Activated CD8-positive, alpha-beta T cell treated with anti-CD3 and anti-CD28 coated beads for 36 hours (primary cell): Measurements from ENCODE around the gene PHC3. TPM values are rescaled to one million over a fixed set of nuclear protein-coding genes. Genes with fewer than 3 reads are reported as not detected.

Experiments
- ATAC-seq: fragments of 200-7000 bp; cut with Tn5 transposase; one replicate; pipeline ENCODE4 v1.10.0; 2021; ENCODE audit warnings: mild to moderate bottlenecking, moderate library complexity
- CTCF ChIA-PET: fragments of 350-600 bp; sonication (Branson Sonifier 250); formaldehyde crosslinking; loops from one replicate; lab custom pipeline; 2021; ENCODE audit warnings: antibody characterized with exemption; lab: Charles Lee
- POLR2A ChIA-PET: fragments of 350-600 bp; sonication (Branson Sonifier 250); formaldehyde crosslinking; loops from one replicate; lab custom pipeline; 2021; ENCODE audit warnings: antibody characterized with exemption; lab: Charles Lee
- DNase-seq: peaks from one replicate; pipeline ENCODE4 v3.0.0-alpha.2; 2020
- H3K27ac Mint-ChIP-seq: one replicate; pipeline ENCODE4 v1.8.0; 2021; ENCODE audit warnings: mild to moderate bottlenecking, mixed read lengths
- H3K27me3 Mint-ChIP-seq: one replicate; pipeline ENCODE4 v1.8.0; 2021; ENCODE audit warnings: mixed read lengths
- H3K36me3 Mint-ChIP-seq: one replicate; pipeline ENCODE4 v1.8.0; 2021; ENCODE audit warnings: low read depth, mixed read lengths
- H3K4me1 Mint-ChIP-seq: one replicate; pipeline ENCODE4 v1.8.0; 2021; ENCODE audit warnings: low read depth, mixed read lengths
- H3K4me3 Mint-ChIP-seq: one replicate; pipeline ENCODE4 v1.8.0; 2021; ENCODE audit warnings: mild to moderate bottlenecking, moderate library complexity, mixed read lengths
- H3K9me3 Mint-ChIP-seq: one replicate; pipeline ENCODE4 v1.8.0; 2021; ENCODE audit warnings: mixed read lengths
- CTCF ChIP-seq: fragments of 200-600 bp; IDR thresholded peaks from one replicate; pipeline ENCODE4 v1.8.0; 2022; ENCODE audit warnings: antibody characterized with exemption, mild to moderate bottlenecking
- intact Hi-C: fragments of 100-400 bp; cut with micrococcal nuclease; formaldehyde crosslinking; loops from one replicate; pipeline ENCODE4 v1.10.0; 2022
- total RNA-seq, 2 experiments: library from RNA; stranded (reverse); gene quantifications; one replicate each; pipeline ENCODE4 v1.2.3, GENCODE V29; 2021

Gene PHC3
- total RNA-seq, 2 experiments from 2014 or later: 50.1 to 53.0 TPM

DNA sequence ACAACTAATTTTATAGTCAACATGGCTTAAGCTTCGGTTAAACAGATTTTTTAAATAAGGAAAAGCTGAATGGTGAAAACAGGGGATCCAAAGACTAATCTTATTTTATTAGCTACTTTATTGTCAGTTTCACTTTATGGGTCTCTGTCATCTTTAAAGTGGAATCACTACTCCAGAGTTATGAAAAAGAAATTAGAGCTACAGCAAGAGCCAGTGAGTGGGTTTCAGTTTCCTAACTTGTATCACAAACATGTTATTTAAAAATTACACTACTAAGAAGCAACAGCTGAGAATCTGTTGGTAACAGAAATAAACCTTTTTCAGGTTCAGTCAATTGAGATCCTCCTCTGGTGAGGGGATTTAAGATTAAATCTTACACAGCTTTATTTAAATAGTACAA, 10.0 kb downstream of the PHC3 start:
- H3K27ac Mint-ChIP-seq: peak overlapping the region; percentile 73

DNA sequence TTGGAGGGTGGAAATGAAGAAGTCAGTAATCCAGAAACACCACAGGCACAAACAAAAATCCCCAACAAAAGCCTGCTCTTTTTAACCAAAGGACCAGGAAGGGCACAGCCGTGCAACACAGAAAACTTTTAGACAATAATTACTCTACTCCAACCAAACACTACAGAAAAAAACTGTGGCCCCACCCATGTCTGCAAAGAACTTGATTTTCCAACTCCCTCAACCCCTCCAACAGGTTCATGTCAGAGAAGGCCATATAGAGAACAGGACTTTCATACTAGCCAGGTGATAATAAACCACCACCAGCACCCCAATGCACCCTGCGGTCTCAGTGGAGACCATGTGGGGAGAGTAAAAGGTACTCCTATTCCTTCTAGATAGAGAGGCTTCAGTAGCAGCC, 16.8 kb downstream of the PHC3 start:
- DNase-seq (no peak), ATAC-seq (no peak)
- Mint-ChIP-seq H3K4me3 (no peak overlapping the region), H3K4me1 (peaks cover 57% of the 10 kb centered on the region), H3K27me3 (no peaks in the 10 kb centered on the region), H3K36me3 (peaks cover 71% of the 10 kb centered on the region), H3K27ac (peak overlapping the region; percentile 74), H3K9me3 (peaks cover 6% of the 10 kb centered on the region)
- intact Hi-C loops: no loop called here
- TF ChIP-seq CTCF: no peak
- POLR2A ChIA-PET: interaction anchor here (1.1 kb wide), 1 partner anchor 11 kb away, joined by 4 read pairs; no protein-coding TSS in a partner anchor
- CTCF ChIA-PET: interaction anchor here (1.0 to 1.3 kb wide), 2 partner anchors 8 to 19 kb away, joined by 3 to 5 read pairs; no protein-coding TSS in a partner anchor

More for the DNA sequence above, 10.0 kb downstream of the PHC3 start:
- Mint-ChIP-seq H3K9me3 (no peaks in the 10 kb centered on the region), H3K4me3 (peak overlapping the region; percentile 35), H3K4me1 (peaks cover 57% of the 10 kb centered on the region), H3K36me3 (peaks cover 52% of the 10 kb centered on the region), H3K27me3 (no peaks in the 10 kb centered on the region)
- POLR2A ChIA-PET: interaction anchor here (0.6 to 1.8 kb wide), 5 partner anchors 9 to 399 kb away, joined by 3 to 9 read pairs (median 4); partner anchors contain the start of gene PHC3
- DNase-seq (no peak), ATAC-seq (peak; percentile 75)
- intact Hi-C loops: no loop called here
- CTCF ChIA-PET: interaction anchor here (1.0 to 1.7 kb wide), 8 partner anchors 7 to 78 kb away, joined by 3 to 4 read pairs (median 3); no protein-coding TSS in a partner anchor
- no peak for TF ChIP-seq CTCF

DNA sequence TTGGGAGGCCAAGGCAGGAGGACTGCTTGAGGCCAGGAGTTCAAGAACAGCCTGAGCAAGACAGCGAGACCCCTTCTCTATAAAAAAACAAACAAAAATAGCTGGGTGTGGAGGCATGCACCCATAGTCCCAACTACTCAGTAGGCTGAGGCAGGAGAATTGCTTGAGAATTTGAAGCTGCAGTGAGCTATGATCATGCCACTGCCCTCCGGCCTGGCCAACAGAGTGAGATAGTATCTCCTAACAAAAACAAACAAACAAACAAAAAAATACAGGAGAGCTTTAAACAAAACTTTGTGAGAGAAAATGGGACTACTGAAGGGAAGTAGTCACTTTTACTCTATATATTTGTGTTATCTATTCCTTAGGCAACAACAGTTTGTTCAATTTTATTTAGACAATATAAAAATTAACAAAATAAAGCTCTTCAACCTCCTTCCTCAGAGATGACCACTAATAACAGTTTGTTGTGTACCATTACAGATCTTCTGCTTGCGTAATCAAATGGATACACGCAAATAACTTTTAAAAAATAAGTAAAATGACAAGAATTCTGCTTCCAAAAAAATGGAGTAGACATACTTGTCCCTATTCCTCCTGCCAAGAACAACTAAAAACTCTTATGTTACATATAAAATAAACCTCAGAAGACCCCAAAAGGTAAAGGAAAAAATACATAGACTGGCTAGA, 17.4 kb downstream of the PHC3 start:
- intact Hi-C loops: no loop called here
- Mint-ChIP-seq H3K27me3 (no peaks in the 10 kb centered on the region), H3K4me1 (peaks cover 58% of the 10 kb centered on the region), H3K36me3 (peaks cover 71% of the 10 kb centered on the region), H3K9me3 (peaks cover 6% of the 10 kb centered on the region), H3K4me3 (no peak overlapping the region), H3K27ac (peak overlapping the region; percentile 74)
- CTCF ChIA-PET: interaction anchor here (0.9 to 1.7 kb wide), 4 partner anchors 8 to 18 kb away, joined by 3 to 5 read pairs (median 4); no protein-coding TSS in a partner anchor
- DNase-seq (no peak), ATAC-seq (no peak)
- TF ChIP-seq CTCF: no peak
- POLR2A ChIA-PET: interaction anchor here (0.6 to 1.1 kb wide), 2 partner anchors 12 to 16 kb away, joined by 3 to 4 read pairs; no protein-coding TSS in a partner anchor

DNA sequence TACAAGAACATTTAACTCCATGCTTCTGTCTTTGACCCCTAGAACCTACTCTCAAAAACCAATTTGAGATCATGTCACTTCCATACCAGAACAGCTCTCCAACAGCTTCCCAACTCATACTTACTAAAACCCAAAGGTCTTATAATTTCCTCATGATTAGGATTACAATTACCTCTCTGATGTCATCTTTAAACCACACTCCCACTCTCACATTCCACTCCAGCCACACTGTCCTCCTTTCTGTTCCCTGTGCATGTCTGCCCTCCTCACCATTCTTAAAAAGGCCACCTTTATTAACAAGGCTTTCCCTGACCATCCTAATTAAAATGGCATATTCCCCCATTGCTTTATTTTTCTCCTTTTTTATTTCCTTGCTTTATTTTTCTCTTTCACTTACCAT, 18.9 kb downstream of the PHC3 start:
- DNase-seq: no peak
- no peak for TF ChIP-seq CTCF
- Mint-ChIP-seq H3K9me3 (peaks cover 6% of the 10 kb centered on the region), H3K27me3 (no peaks in the 10 kb centered on the region), H3K4me1 (peaks cover 57% of the 10 kb centered on the region), H3K27ac (peak overlapping the region; percentile 82), H3K4me3 (no peak overlapping the region), H3K36me3 (peaks cover 67% of the 10 kb centered on the region)
- ChIA-PET CTCF (interaction anchor here (1.0 to 1.7 kb wide), 4 partner anchors 9 to 16 kb away, joined by 3 to 4 read pairs (median 4); no protein-coding TSS in a partner anchor), POLR2A (interaction anchor here (1.1 to 1.2 kb wide), 2 partner anchors 9 to 11 kb away, joined by 3 to 4 read pairs; no protein-coding TSS in a partner anchor)
- ATAC-seq: no peak
- intact Hi-C loops: no loop called here
